GM13977 (cell line): ENCODE measurements around the gene MIER2.

Experiments used
- DNase-seq: peaks from one replicate; pipeline ENCODE4 v3.0.0; 2012; ENCODE audit warnings: low spot score
- CTCF ChIP-seq: IDR thresholded peaks from 2 replicates; pipeline ENCODE4 v1.5.1; 2012; ENCODE audit warnings: mild to moderate bottlenecking, control low read depth; ENCODE audit not compliant: insufficient read depth; ENCODE audit errors: extremely low read depth, missing control alignments
- in situ Hi-C: fragments of 300-500 bp; cut with MboI; formaldehyde crosslinking; loops from one replicate; pipeline ENCODE4 v1.12.0; 2022; ENCODE audit warnings: low sequenced_read_pairs, low pct_unique_long_range_greater_than_20kb, mixed read lengths, inconsistent platforms; ENCODE audit not compliant: unreplicated experiment

Gene MIER2

GRCh38 chr19:292281-292884 lies 52.2 kb downstream of the MIER2 start:
- TF ChIP-seq CTCF, result no peak
- no peak for DNase-seq
- in situ Hi-C loops, result no loop called here

- in situ Hi-C loops, result no loop called here
- no peak for DNase-seq
- no peak for TF ChIP-seq CTCF
Measured at GRCh38 chr19:291561-292280, 52.9 kb downstream of the MIER2 start.

GRCh38 chr19:291006-291521 lies 53.5 kb downstream of the MIER2 start, which contains the start of gene PLPP2:
Gene PLPP2, minus strand, starts transcription at chr19:291403. Its CDS starts 67 bp downstream, at chr19:291336.
- no peak for DNase-seq
- in situ Hi-C loops, result no loop called here
- TF ChIP-seq CTCF, result no peak

- DNase-seq, result no peak
- in situ Hi-C loops, result no loop called here
Measured at GRCh38 chr19:290372-291005, 54.1 kb downstream of the MIER2 start.

GRCh38 chr19:289651-290371 lies 54.8 kb downstream of the MIER2 start:
- in situ Hi-C loops, result no loop called here
- DNase-seq, result no peak
- no peak for TF ChIP-seq CTCF

More at GRCh38 chr19:290372-291005, 54.1 kb downstream of the MIER2 start:
- TF ChIP-seq CTCF, result no peak

GRCh38 chr19:288911-289310 lies 55.7 kb downstream of the MIER2 start:
- no peak for TF ChIP-seq CTCF
- in situ Hi-C loops, result no loop called here
- no peak for DNase-seq
